WI38 (cell line): ENCODE data around the gene APRT.

Experiments used
- H3K4me3 ChIP-seq: 2 replicates; pipeline ENCODE4 v1.5.1; 2011; ENCODE audit warnings: low read depth, mild to moderate bottlenecking, control low read depth, low read length
- TF ChIP-seq, protein P1 (sequence below): IDR thresholded peaks from 2 replicates; pipeline ENCODE4 v1.5.1; 2012; ENCODE audit warnings: low read depth, mild to moderate bottlenecking, control low read depth, low read length

The APRT gene

DNA sequence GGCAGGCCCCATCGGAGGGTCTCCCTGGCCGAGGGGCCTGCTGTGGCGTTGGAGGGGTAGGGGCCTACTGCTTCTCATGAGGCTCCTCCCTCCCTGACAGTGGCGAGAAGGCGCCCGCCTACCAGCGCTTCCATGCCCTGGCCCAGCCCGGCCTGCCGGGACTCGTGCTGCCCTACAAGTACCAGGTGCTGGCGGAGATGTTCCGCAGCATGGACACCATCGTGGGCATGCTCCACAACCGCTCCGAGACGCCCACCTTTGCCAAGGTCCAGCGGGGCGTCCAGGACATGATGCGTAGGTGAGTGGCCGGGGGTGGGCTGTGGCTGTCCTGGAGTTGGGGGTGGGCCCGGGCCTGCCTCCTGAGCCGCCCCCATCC, 6.4 kb downstream of the APRT start:
- no peak overlapping the region; the same call in 1 of the 2 replicates for H3K4me3 ChIP-seq
- TF ChIP-seq, protein P1, sequence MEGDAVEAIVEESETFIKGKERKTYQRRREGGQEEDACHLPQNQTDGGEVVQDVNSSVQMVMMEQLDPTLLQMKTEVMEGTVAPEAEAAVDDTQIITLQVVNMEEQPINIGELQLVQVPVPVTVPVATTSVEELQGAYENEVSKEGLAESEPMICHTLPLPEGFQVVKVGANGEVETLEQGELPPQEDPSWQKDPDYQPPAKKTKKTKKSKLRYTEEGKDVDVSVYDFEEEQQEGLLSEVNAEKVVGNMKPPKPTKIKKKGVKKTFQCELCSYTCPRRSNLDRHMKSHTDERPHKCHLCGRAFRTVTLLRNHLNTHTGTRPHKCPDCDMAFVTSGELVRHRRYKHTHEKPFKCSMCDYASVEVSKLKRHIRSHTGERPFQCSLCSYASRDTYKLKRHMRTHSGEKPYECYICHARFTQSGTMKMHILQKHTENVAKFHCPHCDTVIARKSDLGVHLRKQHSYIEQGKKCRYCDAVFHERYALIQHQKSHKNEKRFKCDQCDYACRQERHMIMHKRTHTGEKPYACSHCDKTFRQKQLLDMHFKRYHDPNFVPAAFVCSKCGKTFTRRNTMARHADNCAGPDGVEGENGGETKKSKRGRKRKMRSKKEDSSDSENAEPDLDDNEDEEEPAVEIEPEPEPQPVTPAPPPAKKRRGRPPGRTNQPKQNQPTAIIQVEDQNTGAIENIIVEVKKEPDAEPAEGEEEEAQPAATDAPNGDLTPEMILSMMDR = no peak

DNA sequence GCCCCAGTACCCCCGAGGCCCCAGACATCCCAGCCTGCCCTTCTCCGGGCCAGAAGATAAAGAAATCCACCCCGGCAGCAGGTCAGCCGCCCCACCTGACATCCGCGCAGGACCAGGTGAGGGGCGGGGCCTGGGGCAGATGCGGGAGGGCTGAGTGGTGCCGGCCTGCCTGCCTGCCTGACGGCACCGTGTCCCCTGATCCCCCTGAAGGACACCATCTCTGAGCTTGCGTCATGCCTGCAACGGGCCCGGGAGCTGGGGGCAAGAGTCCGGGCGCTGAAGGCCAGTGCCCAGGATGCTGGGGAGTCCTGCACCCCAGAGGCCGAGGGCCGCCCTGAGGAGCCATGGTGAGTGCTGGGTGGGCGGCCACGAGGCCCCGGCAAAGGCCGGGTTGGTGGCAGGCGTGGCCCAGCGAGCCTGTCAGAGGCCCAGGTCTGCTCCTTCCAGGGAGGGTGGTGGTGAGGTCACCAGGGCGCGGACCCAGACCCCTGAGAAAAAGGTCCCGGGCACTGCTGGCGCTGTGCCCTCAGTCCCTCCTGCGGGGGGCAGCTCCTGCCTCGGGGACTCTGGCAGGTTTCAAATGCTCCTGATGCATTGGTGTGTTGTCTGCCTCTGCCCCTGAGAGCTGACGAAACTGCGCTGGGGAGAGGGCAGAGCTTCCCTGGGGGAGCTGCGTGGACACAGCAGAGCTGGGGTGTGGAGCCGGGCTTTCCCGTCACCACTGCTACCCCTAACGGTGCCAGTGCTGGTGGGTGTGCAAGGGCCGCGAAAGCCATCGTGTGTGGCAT, 7.0 kb downstream of the APRT start:
- peak overlapping the region; percentile 70 for H3K4me3 ChIP-seq
- TF ChIP-seq, protein P1 = no peak

DNA sequence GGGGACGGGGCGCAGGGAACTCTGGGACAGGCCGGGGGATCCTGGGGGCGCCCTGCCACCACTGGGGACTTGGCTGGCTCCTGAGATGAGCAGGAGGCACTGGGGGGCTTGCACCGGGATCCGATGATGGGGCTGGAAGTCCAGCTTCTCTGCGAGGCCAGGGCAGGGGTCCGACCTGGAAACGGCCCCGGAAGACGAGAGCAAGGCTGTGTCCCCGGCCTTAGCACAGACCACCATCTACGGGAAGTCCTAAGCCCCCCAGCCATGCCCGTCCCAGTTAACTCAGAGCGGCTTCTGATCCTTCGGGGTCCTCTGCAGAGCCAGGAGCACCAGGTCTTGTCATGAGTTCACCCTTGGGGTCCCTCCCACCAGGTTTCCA, 7.6 kb downstream of the APRT start:
- TF ChIP-seq, protein P1 = no peak
- H3K4me3 ChIP-seq = peak overlapping the region; percentile 70

DNA sequence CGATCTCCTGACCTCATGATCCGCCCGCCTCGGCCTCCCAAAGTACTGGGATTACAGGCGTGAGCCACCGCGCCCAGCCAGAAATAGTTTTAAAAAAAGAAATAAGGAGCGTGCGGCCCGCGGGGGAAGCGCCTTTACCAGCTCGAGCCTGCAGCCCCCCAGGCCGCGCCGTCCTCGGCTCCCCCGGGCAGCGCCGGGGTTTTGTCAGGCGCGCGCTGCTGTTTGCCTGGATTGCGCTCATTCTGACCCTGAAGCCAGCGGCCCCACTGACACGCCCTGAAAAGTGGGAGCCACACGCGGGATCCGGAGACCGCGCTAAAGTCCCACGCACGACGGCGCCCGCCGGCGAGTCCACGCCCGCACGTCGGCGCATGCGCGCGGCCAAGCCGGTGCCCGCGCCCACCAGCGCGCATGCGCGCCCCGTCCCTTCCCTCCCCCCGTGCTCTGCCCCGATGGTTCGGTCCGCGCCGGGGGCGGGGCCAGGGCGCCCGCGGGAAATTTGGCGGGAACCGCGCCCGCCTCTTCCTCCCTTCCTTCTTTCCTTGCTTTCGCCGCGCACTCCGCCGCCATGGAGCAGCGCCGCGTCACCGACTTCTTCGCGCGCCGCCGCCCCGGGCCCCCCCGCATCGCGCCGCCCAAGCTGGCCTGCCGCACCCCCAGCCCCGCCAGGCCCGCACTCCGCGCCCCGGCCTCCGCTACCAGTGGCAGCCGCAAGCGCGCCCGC, 8.3 kb downstream of the APRT start, which contains the start of gene CDT1:
Gene CDT1, plus strand, starts transcription at position 526 of the 724 bp plus-strand sequence. Its CDS starts 43 bp downstream, at position 569.
- peak within 1 kb of the TSS; percentile 70 for H3K4me3 ChIP-seq
- TF ChIP-seq, protein P1 = no peak

DNA sequence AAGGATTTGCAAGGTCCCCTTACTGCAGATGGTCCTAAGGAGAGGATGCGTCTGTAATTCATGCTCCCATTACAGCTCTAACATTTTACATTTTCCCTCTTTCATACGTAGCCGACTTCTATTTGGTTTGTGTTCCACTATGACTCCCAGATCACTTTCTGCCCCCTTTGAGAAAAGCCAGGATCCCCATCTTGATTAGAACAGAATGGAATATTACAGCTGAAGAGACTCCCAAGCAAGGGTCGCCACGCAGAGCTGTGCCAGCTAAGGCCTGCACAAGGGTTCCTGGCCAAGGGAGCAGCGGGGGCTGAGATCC, 11.5 kb downstream of the APRT start:
- TF ChIP-seq, protein P1 = no peak
- no peak overlapping the region for H3K4me3 ChIP-seq

DNA sequence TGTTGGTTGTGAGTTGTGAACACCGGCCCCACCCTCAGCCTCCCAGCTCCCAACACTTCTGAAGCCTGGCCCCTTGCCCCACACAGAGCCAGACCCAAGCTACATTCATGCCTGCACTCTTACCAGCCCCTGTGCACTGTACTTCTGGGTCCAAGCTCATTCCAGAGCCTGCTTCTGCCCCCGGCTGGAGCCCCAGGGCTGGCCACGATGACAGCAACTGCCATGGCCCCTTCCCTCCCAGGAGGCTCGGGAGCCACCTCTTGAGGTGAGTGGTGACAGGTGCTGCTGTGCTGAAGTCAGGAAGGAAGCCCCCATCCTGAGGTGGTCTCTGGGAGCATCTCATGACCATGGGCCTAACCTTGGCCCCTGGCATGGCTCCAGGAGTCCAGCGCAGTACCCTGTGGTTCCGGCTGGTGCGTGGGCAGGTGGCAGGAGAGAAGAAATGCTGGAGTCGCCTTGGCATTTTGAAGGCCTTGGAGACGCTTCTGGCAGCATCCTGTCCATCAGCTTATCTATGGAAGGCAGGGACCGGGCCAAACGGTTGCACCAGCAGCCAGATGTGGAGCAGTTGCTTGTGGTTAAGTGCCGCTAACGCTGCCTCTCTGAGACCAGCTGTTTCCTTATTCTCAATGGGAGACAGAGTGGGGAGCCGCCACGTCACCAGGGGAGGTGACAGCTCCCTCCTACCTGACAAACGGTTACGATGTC, 12.0 kb downstream of the APRT start:
- H3K4me3 ChIP-seq = no peak overlapping the region
- TF ChIP-seq, protein P1 = no peak
